HUES6 (cell line): ENCODE data around the gene MAPK14.
"Not testable (repeated sequence)": the region's sequence is repeated elsewhere in the genome, so short reads cannot be mapped to it uniquely, and the experiment has no call there.

Source experiments
- H3K27ac ChIP-seq: 2 replicates; pipeline ENCODE4 v1.7.0; 2013; ENCODE audit warnings: low read depth, mild to moderate bottlenecking, low read length, inconsistent platforms
- H3K27me3 ChIP-seq: 2 replicates; pipeline ENCODE4 v1.6.1; 2013; ENCODE audit warnings: low read length; ENCODE audit not compliant: control insufficient read depth, insufficient read depth
- H3K36me3 ChIP-seq: 2 replicates; pipeline ENCODE4 v1.6.1; 2013; ENCODE audit warnings: low read length; ENCODE audit not compliant: control insufficient read depth, insufficient read depth
- H3K4me1 ChIP-seq: 2 replicates; pipeline ENCODE4 v1.6.1; 2013; ENCODE audit warnings: low read length; ENCODE audit not compliant: control insufficient read depth, insufficient read depth
- H3K4me3 ChIP-seq: 2 replicates; pipeline ENCODE4 v1.5.1; 2013; ENCODE audit warnings: low read depth, low read length
- H3K9ac ChIP-seq: one replicate; pipeline ENCODE4 v1.6.1; 2013; ENCODE audit warnings: mild to moderate bottlenecking, low read length
- H3K9me3 ChIP-seq: 2 replicates; pipeline ENCODE4 v1.6.1; 2013; ENCODE audit warnings: low read depth, low read length; ENCODE audit not compliant: control insufficient read depth, insufficient read depth

MAPK14 gene

GRCh38 chr6:36027501-36028087 lies at the start of gene MAPK14:
Gene MAPK14 (plus strand): TSS chr6:36027808. CDS start chr6:36028158, 350 bp downstream.
- Histone ChIP-seq H3K9me3 (no peaks in the 10 kb centered on the region), H3K4me1 (peaks cover 31% of the 10 kb centered on the region), H3K9ac (peak within 1 kb of the TSS; percentile 96), H3K27me3 (peaks cover 9% of the 10 kb centered on the region; the same call in 1 of the 2 replicates), H3K4me3 (peak within 1 kb of the TSS; percentile 85), H3K36me3 (no peaks in the 10 kb centered on the region), H3K27ac (peak within 1 kb of the TSS; percentile 74; the same call in 1 of the 2 replicates)

- not testable (repeated sequence) for H3K9me3 ChIP-seq, H3K27me3 ChIP-seq, H3K27ac ChIP-seq, H3K36me3 ChIP-seq, H3K4me1 ChIP-seq, H3K4me3 ChIP-seq, H3K9ac ChIP-seq
Measured at GRCh38 chr6:35980126-35980525, 47.5 kb upstream of the MAPK14 start.

GRCh38 chr6:35980991-35981645 lies 46.5 kb upstream of the MAPK14 start:
- no peak overlapping the region for H3K9ac ChIP-seq
- H3K27me3 ChIP-seq, result no peaks in the 10 kb centered on the region
- H3K9me3 ChIP-seq, result no peaks in the 10 kb centered on the region
- no peaks in the 10 kb centered on the region for H3K36me3 ChIP-seq
- H3K4me3 ChIP-seq, result no peak overlapping the region
- peaks cover 9% of the 10 kb centered on the region for H3K4me1 ChIP-seq
- no peak overlapping the region for H3K27ac ChIP-seq

GRCh38 chr6:35984701-35985100 lies 42.9 kb upstream of the MAPK14 start:
- Histone ChIP-seq H3K4me1 (peaks cover 9% of the 10 kb centered on the region), H3K4me3 (no peak overlapping the region), H3K27me3 (no peaks in the 10 kb centered on the region), H3K27ac (no peak overlapping the region; the same call in 1 of the 2 replicates), H3K9ac (no peak overlapping the region), H3K36me3 (no peaks in the 10 kb centered on the region), H3K9me3 (no peaks in the 10 kb centered on the region)

GRCh38 chr6:35988047-35988446 lies 39.6 kb upstream of the MAPK14 start:
- not testable (repeated sequence) for H3K36me3 ChIP-seq, H3K9me3 ChIP-seq, H3K4me1 ChIP-seq

GRCh38 chr6:35993150-35993549 lies 34.5 kb upstream of the MAPK14 start:
- H3K27me3 ChIP-seq, result no peaks in the 10 kb centered on the region
- no peaks in the 10 kb centered on the region for H3K36me3 ChIP-seq
- H3K4me1 ChIP-seq, result no peaks in the 10 kb centered on the region; the same call in 1 of the 2 replicates
- no peak overlapping the region for H3K27ac ChIP-seq
- H3K9me3 ChIP-seq, result no peaks in the 10 kb centered on the region
- H3K9ac ChIP-seq, result no peak overlapping the region
- no peak overlapping the region for H3K4me3 ChIP-seq

More at GRCh38 chr6:35988047-35988446, 39.6 kb upstream of the MAPK14 start:
- not testable (repeated sequence) for H3K4me3 ChIP-seq, H3K27me3 ChIP-seq, H3K27ac ChIP-seq, H3K9ac ChIP-seq

- Histone ChIP-seq H3K36me3 (no peaks in the 10 kb centered on the region), H3K27ac (no peak overlapping the region), H3K4me1 (no peaks in the 10 kb centered on the region), H3K27me3 (no peaks in the 10 kb centered on the region), H3K4me3 (no peak overlapping the region), H3K9ac (no peak overlapping the region), H3K9me3 (no peaks in the 10 kb centered on the region)
Measured at GRCh38 chr6:36000451-36000850, 27.2 kb upstream of the MAPK14 start.

- Histone ChIP-seq H3K27me3 (no peaks in the 10 kb centered on the region), H3K9me3 (no peaks in the 10 kb centered on the region), H3K36me3 (no peaks in the 10 kb centered on the region), H3K4me1 (no peaks in the 10 kb centered on the region), H3K9ac (no peak overlapping the region), H3K4me3 (no peak overlapping the region), H3K27ac (no peak overlapping the region)
Measured at GRCh38 chr6:36015666-36016065, 11.9 kb upstream of the MAPK14 start.

- no peak overlapping the region for H3K9ac ChIP-seq
- H3K27me3 ChIP-seq, result no peaks in the 10 kb centered on the region
- H3K9me3 ChIP-seq, result no peaks in the 10 kb centered on the region
- H3K4me1 ChIP-seq, result no peaks in the 10 kb centered on the region
- H3K36me3 ChIP-seq, result no peaks in the 10 kb centered on the region
- H3K4me3 ChIP-seq, result no peak overlapping the region
- H3K27ac ChIP-seq, result no peak overlapping the region
Measured at GRCh38 chr6:36018339-36018738, 9.3 kb upstream of the MAPK14 start.

GRCh38 chr6:36019167-36019566 lies 8.4 kb upstream of the MAPK14 start:
- H3K4me3 ChIP-seq, result no peak overlapping the region
- H3K36me3 ChIP-seq, result no peaks in the 10 kb centered on the region
- peaks cover 2% of the 10 kb centered on the region; the same call in 1 of the 2 replicates for H3K27me3 ChIP-seq
- H3K4me1 ChIP-seq, result peaks cover 5% of the 10 kb centered on the region
- H3K9ac ChIP-seq, result no peak overlapping the region
- H3K9me3 ChIP-seq, result no peaks in the 10 kb centered on the region
- H3K27ac ChIP-seq, result no peak overlapping the region

GRCh38 chr6:36020154-36020553 lies 7.5 kb upstream of the MAPK14 start:
- no peak overlapping the region for H3K4me3 ChIP-seq
- H3K9me3 ChIP-seq, result no peaks in the 10 kb centered on the region
- H3K4me1 ChIP-seq, result peaks cover 14% of the 10 kb centered on the region
- H3K36me3 ChIP-seq, result no peaks in the 10 kb centered on the region
- no peak overlapping the region for H3K27ac ChIP-seq
- peaks cover 9% of the 10 kb centered on the region; the same call in 1 of the 2 replicates for H3K27me3 ChIP-seq
- no peak overlapping the region for H3K9ac ChIP-seq
